NCI-H2029 treated with DMSO at 0.1 percent for 48 hours (cell line): ENCODE results near the gene PARD3B.

Experiments
- DNase-seq: peaks from one replicate; lab custom pipeline; 2025; lab: John Stamatoyannopoulos, UW

Gene PARD3B

GRCh38 chr2:204753841-204754240 is 208.6 kb downstream of the PARD3B start:
- DNase-seq = no peak

GRCh38 chr2:204754898-204755297 is 209.6 kb downstream of the PARD3B start:
- DNase-seq = no peak

- DNase-seq = no peak
Measured at GRCh38 chr2:204763974-204764703, 218.9 kb downstream of the PARD3B start.

GRCh38 chr2:204770735-204771134 is 225.5 kb downstream of the PARD3B start:
- DNase-seq = no peak

- DNase-seq = no peak
Measured at GRCh38 chr2:204771721-204772120, 226.4 kb downstream of the PARD3B start.

GRCh38 chr2:204772546-204772945 is 227.3 kb downstream of the PARD3B start:
- no peak for DNase-seq

- no peak for DNase-seq
Measured at GRCh38 chr2:204775766-204776165, 230.5 kb downstream of the PARD3B start.

- DNase-seq = no peak
Measured at GRCh38 chr2:204776781-204777559, 231.7 kb downstream of the PARD3B start.

- DNase-seq = no peak
Measured at GRCh38 chr2:204779771-204780170, 234.5 kb downstream of the PARD3B start.

- no peak for DNase-seq
Measured at GRCh38 chr2:204781941-204782340, 236.7 kb downstream of the PARD3B start.

- no peak for DNase-seq
Measured at GRCh38 chr2:204790076-204790475, 244.8 kb downstream of the PARD3B start.

GRCh38 chr2:204791230-204791629 is 246.0 kb downstream of the PARD3B start:
- DNase-seq = no peak

GRCh38 chr2:204794624-204795023 is 249.3 kb downstream of the PARD3B start:
- no peak for DNase-seq

- DNase-seq = no peak
Measured at GRCh38 chr2:204795156-204795555, 249.9 kb downstream of the PARD3B start.

- DNase-seq = no peak
Measured at GRCh38 chr2:204796581-204796980, 251.3 kb downstream of the PARD3B start.

- no peak for DNase-seq
Measured at GRCh38 chr2:204799791-204800190, 254.5 kb downstream of the PARD3B start.

GRCh38 chr2:204808494-204808893 is 263.2 kb downstream of the PARD3B start:
- no peak for DNase-seq

GRCh38 chr2:204824751-204825453 is 279.6 kb downstream of the PARD3B start:
- no peak for DNase-seq

- no peak for DNase-seq
Measured at GRCh38 chr2:204825681-204826080, 280.4 kb downstream of the PARD3B start.

- DNase-seq = no peak
Measured at GRCh38 chr2:204827701-204828590, 282.7 kb downstream of the PARD3B start.

GRCh38 chr2:204834716-204835384 is 289.6 kb downstream of the PARD3B start:
- DNase-seq = no peak
